ENCODE measurements around the gene ZNF511.
A peak's percentile ranks its signal among the peaks of the same experiment; 100 is the strongest.

Gene ZNF511

DNA sequence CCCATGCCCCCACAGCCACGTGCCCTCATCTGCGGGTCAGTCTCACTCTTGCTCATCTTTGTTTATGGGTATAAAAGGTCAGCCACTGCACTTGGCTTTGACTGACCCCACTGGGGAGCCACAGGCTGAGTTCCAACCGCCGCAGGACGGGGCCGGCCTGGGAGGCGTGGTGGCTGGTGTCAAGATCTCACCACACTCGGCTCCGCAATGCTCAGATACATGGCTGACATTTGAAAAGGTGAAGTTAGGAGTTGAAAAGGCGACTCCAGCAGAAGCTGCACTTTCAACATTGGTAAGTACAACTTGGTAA is 14.9 kb upstream of the ZNF511 start:
- DNase-seq = no peak

DNA sequence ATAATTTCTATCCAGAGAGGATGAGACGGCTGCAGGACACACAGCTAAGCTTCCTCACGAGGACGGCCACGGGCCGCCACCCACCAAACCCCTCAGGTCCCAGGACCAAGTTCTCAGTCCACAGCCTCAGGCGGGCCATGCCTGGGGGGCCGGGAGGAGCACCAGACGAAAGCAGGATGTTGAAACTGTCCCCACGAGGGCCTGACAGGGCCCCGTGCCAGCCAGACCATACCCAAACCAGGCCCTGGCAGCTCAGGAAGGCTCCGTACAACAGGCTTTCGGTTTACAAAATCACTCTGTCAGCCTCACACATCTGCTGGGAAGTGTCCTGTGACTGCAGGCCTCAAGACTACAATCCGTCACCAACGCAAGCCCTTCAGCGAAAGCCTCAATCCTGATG is 14.5 kb upstream of the ZNF511 start:
- peak in 1 of 2 donors; percentile 37 for DNase-seq

DNA sequence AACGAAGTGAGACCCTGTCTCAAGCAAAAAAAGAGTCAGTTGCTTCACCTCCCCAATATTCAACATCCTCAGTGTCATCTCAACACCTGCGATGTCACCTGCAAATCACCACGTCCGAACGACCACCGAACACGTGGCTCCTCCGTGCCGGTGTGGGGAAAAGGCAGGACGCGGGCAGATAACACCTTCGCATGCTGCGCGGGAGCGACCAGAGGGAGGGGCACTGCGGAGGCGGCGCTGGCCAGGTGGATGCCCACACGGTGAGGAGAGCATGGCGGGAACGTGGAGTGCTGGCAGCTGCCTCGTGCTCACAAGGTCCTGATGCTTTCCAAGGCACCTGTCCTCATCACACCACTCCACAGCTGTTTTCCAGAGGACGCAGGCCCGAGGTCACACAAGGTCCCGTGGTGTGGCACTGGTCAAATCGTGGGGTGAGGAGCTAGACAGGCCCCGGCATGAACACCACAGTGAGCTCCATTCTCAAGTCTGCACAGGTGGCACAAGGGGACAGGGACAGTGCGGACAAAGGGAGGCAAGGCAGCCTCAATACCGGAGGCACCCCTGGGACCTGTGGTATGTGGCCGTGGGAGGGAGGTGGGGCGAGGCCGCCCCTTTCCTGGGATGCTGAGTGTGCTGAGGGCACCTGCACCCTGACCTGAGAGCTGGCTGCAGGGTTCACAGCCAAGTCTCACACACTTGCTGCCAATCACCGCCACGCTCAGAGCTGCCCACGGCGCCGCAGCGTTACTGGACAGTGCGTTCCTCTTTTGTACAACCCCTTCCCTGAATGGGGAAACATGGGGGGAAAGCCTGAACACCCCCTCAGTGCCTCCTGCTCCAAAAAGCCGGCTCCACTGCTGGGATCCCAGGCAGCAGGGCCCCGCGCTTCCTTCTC is 13.0 kb upstream of the ZNF511 start:
- DNase-seq = no peak

DNA sequence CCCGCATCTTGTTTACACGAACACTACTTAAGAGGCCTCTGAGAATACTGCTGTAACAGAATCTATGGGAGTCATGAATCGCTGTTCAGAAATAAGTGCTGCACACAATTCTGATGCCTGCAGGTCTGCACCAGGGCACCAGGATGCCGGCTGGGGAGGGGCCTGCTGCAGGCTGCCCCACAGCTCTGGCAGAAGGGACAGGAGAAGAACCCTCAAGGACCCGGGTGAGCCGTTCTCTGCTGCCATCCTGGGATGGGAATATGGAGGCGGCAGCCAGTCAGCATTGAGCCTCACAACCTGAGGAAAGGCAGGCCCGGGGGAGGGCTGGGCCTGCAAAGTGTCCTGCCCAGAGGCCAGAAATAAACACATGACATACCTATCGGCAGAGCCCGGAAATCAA is 11.2 kb upstream of the ZNF511 start:
- no peak for DNase-seq

DNA sequence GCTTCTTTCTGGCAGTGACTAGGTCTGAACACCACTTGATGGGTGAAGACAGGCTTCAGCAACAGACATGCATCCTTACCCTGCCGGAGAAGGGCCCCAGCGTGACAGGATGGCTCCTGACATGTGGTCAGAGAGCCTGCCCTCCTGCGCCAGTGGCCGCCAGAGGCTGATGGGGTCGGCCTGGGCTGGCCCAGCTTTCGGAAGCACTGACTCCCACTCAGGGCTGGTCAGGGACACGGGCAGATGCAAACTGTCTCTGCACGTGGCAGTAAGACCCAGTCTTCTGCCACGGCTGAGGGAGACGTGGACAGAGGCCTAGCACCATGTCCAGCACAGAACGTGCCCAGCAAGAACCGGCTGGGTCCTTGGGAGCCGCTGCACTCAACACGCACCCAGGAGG is 10.2 kb upstream of the ZNF511 start:
- DNase-seq = no peak

DNA sequence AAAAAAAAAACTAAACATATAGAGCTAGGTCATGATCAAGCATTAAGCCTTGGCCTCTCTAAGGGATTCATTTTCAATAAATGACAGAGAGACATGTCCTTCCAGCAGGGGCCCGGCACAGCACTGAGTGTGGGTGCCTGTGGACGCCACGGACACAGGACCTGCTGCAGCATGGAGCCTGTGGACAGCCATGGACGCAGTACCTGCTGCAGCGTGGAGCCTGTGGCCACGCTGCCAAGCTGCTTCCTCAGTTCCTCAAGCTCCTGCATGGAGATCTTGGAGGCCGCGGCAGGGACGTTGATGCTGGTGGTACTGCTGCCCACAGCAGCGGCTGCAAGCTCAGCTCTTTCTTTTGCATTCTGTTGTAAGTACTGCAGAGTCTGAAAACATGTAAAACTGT is 9.5 kb upstream of the ZNF511 start:
- no peak for DNase-seq

DNA sequence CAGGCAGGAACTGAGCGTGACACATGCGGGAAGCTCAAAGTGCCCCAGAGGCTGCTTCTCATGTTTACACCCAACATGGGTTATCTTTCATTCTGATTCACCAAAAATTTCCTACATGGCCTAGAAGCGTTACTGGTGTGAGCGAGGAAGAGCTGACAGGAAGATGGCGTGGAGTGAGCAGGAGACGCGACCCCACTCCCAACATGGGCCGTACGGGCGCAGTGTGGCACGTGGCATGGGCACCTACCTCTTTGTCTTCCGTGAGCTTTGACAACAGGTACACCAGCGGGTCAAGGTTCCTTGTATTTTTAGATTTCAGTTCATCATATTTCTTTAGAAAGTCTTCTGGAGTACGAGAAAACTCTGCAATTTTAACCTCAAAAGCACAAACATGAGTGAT is 9.0 kb upstream of the ZNF511 start:
- no peak for DNase-seq

DNA sequence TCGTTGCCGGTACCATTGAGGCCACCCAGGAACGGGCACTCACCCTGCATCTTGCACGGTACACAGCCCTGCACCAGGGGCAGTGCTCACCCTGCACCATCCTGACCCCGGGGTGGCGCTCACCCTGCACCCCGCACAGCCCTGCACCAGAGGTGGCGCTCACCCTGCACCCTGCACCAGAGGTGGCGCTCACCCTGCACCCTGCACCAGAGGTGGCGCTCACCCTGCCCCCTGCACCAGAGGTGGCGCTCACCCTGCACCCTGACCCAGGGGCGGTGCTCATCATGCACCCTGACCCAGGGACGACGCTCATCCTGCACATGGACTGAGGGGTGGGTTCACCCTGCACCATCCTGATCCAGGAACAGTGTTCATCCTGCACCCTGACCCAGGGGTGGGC is 6.5 kb upstream of the ZNF511 start:
- no peak for DNase-seq

DNA sequence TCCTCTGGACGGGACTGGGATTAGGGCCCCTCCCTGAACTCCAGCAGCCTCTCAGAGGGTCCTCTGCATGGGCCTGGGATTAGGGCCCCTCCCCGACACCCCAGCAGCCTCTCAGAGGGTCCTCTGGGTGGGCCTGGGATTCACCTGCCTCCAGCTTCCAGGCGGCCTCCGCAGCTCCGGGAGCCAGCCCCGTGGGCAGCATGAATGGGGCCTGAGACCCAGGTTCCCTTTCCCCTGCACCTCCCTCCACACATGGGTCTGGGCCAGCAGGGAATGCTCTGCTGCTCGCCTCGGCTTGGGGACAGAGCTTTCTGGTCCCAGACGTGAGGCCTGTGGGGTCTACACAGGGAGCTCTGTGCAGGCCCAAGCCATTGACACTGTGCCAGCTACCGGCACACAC is 5.5 kb upstream of the ZNF511 start:
- no peak for DNase-seq

DNA sequence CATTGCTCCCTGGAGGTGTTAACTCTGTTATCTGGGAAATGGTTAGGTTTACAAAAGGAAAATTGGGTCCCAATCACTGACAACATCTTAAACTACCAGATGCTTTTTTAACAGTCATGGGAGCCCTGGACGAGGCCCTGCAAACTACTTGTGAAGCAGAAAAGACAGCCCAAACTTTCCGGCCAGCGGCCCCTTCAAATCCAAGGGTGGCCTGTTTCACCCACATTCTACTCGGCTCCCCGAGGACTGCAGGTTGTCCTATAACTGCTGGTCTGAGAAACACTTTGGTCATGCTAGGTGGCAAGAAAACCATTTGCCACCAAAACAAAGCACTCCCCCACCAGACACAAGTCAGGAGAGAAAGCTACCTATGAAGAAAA is 2.6 kb upstream of the ZNF511 start:
- DNase-seq = no peak

DNA sequence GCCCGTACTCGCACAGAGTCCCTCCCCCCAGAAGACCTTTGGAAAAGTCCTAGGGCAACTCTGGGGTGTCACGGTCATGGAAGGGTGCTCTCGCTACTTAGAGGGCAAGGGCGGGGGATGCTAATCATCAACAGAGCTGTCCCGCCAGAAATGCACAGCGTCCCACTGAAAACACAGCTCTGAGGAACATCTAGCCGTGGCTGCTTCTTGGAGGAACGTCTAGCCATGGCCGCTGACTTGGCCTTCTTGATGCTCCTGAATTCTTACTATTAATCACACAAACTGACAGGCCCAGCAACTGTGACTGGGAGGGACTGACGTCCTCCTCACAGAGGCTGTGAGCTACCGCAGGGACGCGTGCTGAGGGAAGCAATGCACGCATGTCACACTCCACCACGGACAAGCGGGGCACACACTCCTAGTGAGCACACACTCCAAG is 1.8 kb upstream of the ZNF511 start:
- DNase-seq = no peak

DNA sequence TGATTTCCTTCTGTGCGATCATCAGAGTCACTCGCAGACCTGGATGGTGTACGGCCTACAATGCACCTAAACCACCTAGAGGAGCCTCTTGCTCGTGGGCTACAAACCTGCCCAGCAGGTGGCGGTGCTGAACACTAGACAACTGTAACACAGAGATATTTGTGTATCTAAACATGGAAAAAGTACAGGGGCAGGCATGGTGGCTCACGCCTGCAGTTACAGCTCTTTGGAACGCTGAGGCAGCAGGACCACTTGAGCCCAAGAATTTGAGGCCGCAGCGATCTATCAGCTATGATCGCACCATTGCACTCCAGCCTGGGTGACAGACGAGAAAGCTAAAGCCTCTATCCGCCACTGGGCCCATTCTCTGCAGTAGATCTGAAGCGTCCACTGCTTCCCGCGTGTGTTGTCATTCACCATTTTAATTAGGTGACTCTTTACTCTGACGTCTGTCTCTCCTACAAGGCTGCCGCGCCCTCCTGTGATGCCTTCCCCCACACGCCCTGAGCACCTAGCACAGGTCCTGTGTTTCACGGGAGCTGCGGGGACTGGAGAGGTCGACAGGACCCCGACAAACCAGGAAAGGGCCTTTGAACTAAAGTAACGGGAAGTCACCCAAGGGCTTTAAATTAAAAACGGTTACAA is 816 bp upstream of the ZNF511 start:
- DNase-seq = peak; percentile 88 to 92

DNA sequence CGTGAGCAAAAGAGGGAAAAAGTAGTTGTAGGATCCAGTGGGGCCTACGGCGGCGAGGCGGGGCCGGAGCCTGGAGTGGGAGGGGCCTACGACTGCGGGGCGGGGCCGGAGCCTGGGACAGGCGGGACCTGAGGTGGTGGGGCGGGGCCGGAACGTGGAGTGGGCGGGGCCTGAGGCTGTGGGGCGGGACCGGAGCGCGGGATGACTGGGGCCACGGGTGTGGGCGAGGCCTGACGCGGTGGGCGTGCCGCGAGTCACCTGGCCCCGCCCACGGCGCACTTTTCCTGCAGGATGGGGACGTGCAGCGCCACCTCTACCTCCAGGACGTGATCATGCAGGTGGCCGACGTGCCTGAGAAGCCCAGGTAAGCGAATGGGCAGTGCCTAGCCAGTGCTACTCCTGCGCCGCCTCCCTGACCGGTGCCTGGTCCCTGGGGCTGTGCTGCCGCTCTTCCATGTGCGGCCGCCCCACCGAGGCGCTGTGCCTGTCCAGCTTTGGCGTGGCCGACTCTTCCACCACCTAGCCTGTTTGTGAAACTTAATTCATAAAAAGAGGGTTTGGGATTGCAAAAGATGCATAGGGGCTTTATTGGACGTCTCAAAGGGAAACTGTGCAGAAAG is 496 bp downstream of the ZNF511 start:
- DNase-seq = peak; percentile 87 to 94

DNA sequence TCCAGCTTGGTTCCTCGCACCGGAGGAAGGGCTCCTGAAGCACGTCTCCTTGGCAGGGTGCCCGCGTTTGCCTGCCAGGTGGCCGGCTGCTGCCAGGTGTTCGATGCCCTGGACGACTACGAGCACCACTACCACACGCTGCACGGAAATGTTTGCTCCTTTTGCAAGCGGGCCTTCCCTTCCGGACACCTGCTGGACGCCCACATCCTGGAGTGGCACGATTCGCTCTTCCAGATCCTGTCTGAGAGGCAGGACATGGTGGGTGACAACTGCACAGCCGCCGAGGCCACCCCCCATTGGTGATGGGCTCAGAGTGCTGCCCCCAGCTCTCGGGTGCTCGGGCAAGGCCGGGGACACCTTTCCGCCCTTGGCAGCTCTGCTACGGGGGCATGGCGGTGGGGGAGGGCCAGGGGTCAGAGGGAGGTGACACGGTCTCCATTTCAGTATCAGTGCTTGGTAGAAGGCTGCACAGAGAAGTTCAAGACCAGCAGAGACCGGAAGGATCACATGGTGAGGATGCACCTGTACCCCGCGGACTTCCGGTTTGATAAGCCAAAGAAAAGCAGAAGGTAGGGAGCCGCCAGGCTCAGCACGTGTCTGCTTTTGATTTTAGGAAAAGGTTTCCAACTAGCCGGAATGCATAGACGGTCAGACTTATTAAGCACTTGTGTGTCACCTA is 1.1 kb downstream of the ZNF511 start:
- DNase-seq = no peak

DNA sequence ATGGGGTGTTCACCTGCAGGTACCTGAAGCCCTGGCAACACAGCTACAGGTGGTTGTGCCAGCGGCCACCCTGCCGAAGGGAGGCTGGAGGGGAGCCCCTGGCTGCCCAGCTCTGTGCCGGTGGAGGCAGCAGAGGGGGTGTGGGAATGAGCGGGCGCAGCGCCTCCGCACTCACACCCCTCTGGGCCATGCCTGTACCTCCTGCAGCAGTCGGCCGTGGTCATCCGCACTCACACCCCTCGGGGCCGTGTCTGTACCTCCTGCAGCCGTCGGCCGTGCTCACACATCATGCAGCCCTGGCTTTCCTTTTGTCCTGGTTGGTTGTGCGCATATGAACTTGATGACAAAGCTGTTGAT is 1.7 kb downstream of the ZNF511 start:
- DNase-seq = no peak

DNA sequence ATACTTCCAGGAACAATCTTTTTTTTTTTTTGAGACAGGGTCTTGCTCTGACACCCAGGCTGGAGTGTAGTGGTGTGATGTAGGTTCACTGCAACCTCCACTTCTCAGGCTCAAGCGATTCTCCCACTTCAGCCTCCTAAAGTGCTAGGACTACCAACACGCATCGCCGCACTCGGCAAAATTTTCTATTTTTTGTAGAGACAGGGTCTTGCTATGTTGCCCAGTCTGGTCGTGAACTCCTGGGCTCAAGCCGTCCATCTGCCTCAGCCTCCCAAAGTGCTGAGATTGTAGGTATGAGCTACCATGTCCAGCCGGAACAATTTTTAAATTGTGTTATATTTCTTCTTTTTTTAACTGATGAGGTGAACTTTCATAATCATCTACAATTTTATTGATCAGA is 2.1 kb downstream of the ZNF511 start:
- DNase-seq = no peak

DNA sequence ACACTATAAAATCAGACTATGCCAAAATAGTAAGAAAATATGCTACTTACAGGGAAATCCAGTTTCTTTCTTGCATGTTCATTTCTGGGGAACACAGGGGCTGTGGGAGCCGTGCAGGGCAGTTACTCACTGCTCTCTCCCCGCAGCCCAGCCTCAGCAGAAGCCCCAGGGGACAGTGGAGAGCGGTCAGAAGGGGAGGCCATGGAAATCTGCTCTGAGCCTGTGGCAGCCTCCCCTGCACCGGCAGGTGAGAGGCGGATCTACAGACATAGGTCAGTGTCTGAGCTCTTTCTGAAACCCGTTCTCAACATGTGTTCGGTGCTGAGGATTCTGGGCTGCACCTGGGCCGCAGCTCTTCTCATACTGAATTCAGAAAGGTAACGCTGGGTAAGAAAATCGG is 2.9 kb downstream of the ZNF511 start:
- DNase-seq = no peak

DNA sequence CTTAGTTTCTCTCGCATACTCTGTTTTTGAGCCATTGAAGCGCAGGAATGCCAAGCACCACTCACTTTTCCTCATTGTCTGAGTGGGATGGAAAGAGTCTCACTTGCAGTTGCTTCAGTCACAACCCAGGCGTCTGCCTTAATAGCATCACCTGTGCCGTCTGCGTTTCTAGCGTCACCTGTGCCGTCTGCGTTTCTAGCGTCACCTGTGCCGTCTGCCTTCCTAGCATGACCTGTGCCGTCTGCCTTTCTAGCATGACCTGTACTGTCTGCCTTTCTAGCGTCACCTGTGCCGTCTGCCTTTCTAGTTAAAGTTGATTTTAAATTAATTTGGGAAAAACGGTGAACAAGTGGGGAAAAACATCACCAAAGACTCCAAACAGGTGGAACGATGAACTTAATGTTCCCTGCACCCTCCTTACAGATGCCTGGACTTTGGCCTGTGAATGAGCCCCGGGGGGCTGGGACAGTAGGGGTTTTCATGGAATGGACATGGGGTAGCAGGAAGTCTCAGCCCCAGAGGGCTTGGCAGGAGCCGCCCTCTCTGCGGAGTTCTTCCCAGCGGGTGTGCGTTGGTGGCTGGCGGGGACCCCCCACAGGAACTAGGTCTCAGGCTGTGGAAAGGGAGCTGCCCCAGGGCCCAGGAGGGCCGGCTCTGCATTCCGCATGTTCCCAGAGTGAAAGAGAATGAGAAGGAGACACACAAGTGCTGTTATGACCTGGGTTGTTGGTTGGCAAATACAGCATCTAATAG is 3.5 kb downstream of the ZNF511 start:
- no peak for DNase-seq

DNA sequence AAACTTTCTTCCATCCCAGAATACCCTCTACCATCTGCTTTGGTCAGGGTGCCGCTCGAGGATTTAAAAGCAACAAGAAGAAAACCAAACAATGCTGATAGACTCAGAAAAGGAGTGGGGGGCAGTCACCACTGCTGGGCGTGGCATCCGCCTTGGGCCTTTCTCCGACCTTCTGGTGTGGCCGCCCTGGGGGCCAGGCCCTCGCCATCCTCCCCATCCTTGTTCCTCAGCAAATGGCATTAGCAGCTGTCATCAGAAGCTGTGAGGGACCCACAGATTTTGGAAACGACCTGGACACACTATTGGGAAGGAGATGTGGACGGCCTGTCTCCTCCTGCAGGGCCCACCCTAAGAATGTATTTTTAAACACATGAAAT is 4.0 kb downstream of the ZNF511 start:
- DNase-seq = no peak

DNA sequence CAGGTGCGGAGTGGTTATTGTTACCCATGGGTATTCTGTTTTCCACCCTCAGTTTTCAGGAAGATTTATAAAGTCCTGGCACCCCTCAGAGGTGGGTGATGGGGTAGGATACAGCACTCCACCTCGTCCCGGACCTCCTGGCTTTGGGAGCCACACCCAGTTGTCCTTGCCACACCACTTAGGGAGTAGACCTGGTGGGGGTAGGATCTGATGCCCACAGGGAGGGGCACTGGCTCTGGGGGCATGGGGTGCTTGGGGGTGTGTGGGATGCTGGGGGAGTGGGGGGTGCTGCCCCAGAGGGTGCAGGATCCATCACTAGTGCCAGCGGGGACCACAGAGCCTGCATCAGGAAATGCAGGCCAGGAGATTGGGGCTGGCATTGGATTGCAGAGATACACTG is 4.5 kb downstream of the ZNF511 start:
- DNase-seq = no peak

DNA sequence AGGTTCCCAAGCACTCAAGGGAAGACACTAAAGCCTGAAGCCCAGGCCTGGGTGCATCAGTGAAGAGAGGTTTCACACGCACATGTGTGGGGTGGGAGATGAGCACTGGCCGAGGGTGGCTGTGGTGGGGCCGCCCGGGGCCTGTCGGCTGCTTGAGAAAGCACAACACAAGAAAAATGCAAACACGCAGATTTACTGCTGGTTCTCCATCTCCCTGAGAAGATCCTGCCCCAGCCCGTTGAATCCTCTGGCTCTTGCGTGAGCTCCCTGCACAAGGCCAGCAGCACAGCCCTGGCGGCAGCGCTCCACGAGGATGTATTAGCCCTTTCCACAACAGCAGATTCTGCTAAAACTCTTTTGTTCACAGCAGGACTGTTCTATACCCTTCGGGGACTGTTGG is 6.2 kb downstream of the ZNF511 start:
- no peak for DNase-seq

DNA sequence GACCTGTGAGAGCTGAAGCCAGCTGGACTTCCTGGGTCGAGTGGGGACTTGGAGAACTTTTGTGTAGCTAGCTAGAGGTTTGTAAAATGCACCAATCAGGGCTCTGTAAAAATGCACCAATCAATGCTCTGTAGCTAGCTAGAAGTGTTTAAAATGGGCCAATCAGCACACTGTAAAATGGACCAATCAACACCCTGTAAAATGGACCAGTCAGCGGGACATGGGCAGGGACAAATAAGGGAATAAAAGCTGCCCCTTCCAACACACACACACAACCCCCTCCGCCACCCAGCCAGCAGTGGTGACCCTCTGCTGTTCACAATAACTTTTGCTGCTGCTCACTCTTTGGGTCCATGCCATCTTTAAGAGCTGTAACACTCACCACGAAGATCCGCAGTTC is 7.1 kb downstream of the ZNF511 start:
- no peak for DNase-seq

DNA sequence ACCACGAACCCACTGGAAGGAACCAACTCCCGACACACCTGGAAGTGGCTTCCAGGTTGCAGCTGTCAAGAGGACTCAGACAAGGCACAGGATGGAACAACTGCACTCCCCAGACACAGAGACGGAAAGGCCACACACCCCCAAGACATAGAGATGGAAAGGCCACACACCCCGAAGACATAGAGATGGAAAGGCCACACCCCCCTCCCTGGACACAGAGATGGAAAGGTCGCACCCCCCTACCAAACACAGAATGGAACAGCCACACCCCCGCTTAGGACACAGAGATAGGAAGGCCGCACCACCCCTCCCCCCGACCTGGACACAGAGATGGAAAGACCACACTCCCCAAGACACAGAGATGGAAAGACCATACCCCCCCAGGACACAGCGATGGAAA is 7.6 kb downstream of the ZNF511 start:
- DNase-seq = no peak
